ENCODE results near the gene SHROOM3.
A peak's percentile ranks its signal among the peaks of the same experiment; 100 is the strongest.

- TF ChIP-seq FOXA1 (IDR thresholded peaks at IDR 0.05) = no peak
- TF ChIP-seq FOXM1 (IDR thresholded peaks at IDR 0.05; ENCODE audit: borderline replicate concordance) = no peak
- no peak for TF ChIP-seq L3MBTL2 (conservative IDR thresholded peaks at IDR 0.05)
- TF ChIP-seq BHLHE40 (IDR thresholded peaks at IDR 0.05; ENCODE audit: borderline replicate concordance) = no peak
- TF ChIP-seq SUZ12 (IDR thresholded peaks at IDR 0.05) = no peak
- no peak for TF ChIP-seq NFRKB (IDR thresholded peaks at IDR 0.05)
- no peak for TF ChIP-seq SP1 (IDR thresholded peaks at IDR 0.05)
- no peak for TF ChIP-seq HDGF (IDR thresholded peaks at IDR 0.05; ENCODE audit: borderline replicate concordance)
- no peak for TF ChIP-seq FOXK2 (IDR thresholded peaks at IDR 0.05)
- no peak for TF ChIP-seq TARDBP (IDR thresholded peaks at IDR 0.05)
- 0 out of 2 replicates have a peak, but pooled peaks have one; percentile 42 for TF ChIP-seq ARNT (IDR thresholded peaks at IDR 0.05)
These were observed 254.3 kb downstream of the SHROOM3 start for GRCh38 chr4:76689145-76689817.
